Measurements from ENCODE around the gene KIF14. TPM values are rescaled to one million over a fixed set of nuclear protein-coding genes. Genes with fewer than 3 reads are reported as not detected.

KIF14 gene
- total RNA-seq, 1 donor from 2014 or later, result 2.6 TPM

- H3K36me3 Mint-ChIP-seq (ENCODE audit: unreplicated experiment), result peaks cover 37% of the 10 kb centered on the region
- peaks cover 35% of the 10 kb centered on the region for H3K4me1 Mint-ChIP-seq (ENCODE audit: unreplicated experiment)
- no peaks in the 10 kb centered on the region for H3K9me3 Mint-ChIP-seq (ENCODE audit: unreplicated experiment)
- DNase-seq (ENCODE audit: extremely low spot score, unreplicated experiment), result no peak
- no peaks in the 10 kb centered on the region for H3K27me3 Mint-ChIP-seq (ENCODE audit: unreplicated experiment)
- H3K4me3 Mint-ChIP-seq (ENCODE audit: unreplicated experiment), result no peak overlapping the region
- peak overlapping the region; percentile 23 for H3K27ac Mint-ChIP-seq (ENCODE audit: unreplicated experiment)
- no peak for TF ChIP-seq CTCF (IDR thresholded peaks at IDR 0.05)
Observed at GRCh38 chr1:200665861-200666260, 45.3 kb upstream of the KIF14 start.

GRCh38 chr1:200660719-200661118 is 40.2 kb upstream of the KIF14 start:
- Mint-ChIP-seq H3K36me3 (ENCODE audit: unreplicated experiment) (peaks cover 60% of the 10 kb centered on the region), H3K27me3 (ENCODE audit: unreplicated experiment) (no peaks in the 10 kb centered on the region), H3K4me3 (ENCODE audit: unreplicated experiment) (no peak overlapping the region), H3K4me1 (ENCODE audit: unreplicated experiment) (peaks cover 6% of the 10 kb centered on the region), H3K27ac (ENCODE audit: unreplicated experiment) (no peak overlapping the region), H3K9me3 (ENCODE audit: unreplicated experiment) (no peaks in the 10 kb centered on the region)
- DNase-seq (ENCODE audit: extremely low spot score, unreplicated experiment), result no peak
- no peak for TF ChIP-seq CTCF (IDR thresholded peaks at IDR 0.05)

GRCh38 chr1:200659269-200659668 is 38.7 kb upstream of the KIF14 start:
- Mint-ChIP-seq H3K9me3 (ENCODE audit: unreplicated experiment) (no peaks in the 10 kb centered on the region), H3K27ac (ENCODE audit: unreplicated experiment) (no peak overlapping the region), H3K4me1 (ENCODE audit: unreplicated experiment) (no peaks in the 10 kb centered on the region), H3K4me3 (ENCODE audit: unreplicated experiment) (no peak overlapping the region), H3K27me3 (ENCODE audit: unreplicated experiment) (no peaks in the 10 kb centered on the region), H3K36me3 (ENCODE audit: unreplicated experiment) (peaks cover 64% of the 10 kb centered on the region)
- no peak for TF ChIP-seq CTCF (IDR thresholded peaks at IDR 0.05)
- no peak for DNase-seq (ENCODE audit: extremely low spot score, unreplicated experiment)

DNA sequence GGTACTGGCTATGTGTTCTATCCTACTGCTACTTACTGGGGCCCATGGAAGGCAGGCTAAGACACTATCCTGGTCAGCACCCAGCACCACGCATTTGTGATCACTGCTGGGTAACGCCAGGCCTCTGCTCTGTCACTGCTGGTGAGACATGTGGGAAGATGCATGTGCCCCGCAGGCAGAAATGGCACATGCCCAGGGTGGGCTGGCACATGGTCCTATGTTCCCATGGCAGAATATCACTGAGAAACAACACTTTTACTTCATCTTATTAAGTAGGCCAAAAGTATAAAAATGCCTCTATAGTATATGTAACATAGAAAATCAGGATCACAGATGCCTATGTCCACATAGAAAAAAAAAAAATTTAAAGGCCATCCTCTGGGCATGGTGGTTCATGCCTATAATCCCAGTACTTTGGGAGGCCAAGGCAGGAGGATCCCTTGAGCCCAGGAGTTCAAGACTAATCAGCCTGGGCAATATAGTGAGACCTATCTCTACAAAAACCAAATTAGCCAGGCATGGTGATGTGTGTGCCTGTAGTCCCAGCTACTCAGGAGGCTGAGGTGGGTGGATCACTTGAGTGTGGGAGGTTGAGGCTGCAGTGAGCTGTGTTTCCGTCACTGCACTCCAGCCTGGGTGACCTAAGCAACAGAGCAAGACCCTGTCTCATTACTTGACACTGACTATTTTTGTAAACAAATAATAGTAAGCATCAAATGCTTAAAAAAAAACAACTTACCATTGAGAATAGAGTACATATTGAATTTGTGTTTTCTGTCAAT is 37.7 kb upstream of the KIF14 start:
- Mint-ChIP-seq H3K4me3 (ENCODE audit: unreplicated experiment) (no peak overlapping the region), H3K9me3 (ENCODE audit: unreplicated experiment) (no peaks in the 10 kb centered on the region), H3K27me3 (ENCODE audit: unreplicated experiment) (no peaks in the 10 kb centered on the region), H3K36me3 (ENCODE audit: unreplicated experiment) (peaks cover 63% of the 10 kb centered on the region), H3K27ac (ENCODE audit: unreplicated experiment) (no peak overlapping the region), H3K4me1 (ENCODE audit: unreplicated experiment) (no peaks in the 10 kb centered on the region)
- TF ChIP-seq CTCF (IDR thresholded peaks at IDR 0.05), result no peak
- no peak for DNase-seq (ENCODE audit: extremely low spot score, unreplicated experiment)

DNA sequence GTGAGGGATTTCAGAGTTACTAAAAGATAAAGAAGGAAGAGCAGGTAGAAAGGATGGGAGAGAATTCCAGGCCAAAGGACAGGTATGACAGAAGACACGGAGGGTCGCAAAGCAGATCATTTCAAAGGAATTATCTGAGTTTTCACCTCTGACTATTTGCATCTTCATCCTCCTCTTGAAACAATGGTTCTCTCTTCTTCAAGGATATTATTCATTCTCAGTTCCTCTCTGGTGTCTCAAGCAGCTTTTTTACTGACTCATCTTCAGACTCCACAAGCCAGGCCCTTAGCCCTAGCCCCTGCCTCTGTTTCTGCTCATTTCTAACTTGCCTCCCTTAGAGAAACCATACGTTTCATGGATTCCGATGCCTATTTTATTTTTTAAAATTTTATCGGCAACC is 34.1 kb upstream of the KIF14 start:
- Mint-ChIP-seq H3K27me3 (ENCODE audit: unreplicated experiment) (no peaks in the 10 kb centered on the region), H3K9me3 (ENCODE audit: unreplicated experiment) (no peaks in the 10 kb centered on the region), H3K36me3 (ENCODE audit: unreplicated experiment) (peaks cover 47% of the 10 kb centered on the region), H3K4me3 (ENCODE audit: unreplicated experiment) (no peak overlapping the region), H3K4me1 (ENCODE audit: unreplicated experiment) (no peaks in the 10 kb centered on the region), H3K27ac (ENCODE audit: unreplicated experiment) (no peak overlapping the region)
- TF ChIP-seq CTCF (IDR thresholded peaks at IDR 0.05), result no peak
- DNase-seq (ENCODE audit: extremely low spot score, unreplicated experiment), result no peak
